Stomach (tissue), 4 donors: ENCODE data around the gene TRAM2.

Experiments
- CTCF ChIP-seq, 7 experiments: fragments of 450-650 bp in 4 of 7; fragments of 200-600 bp in 3 of 7; sonication (generic) in 3 of 7; IDR thresholded peaks; one replicate each; pipeline ENCODE4 v1.5.1; 2016 to 2019; ENCODE audit warnings: antibody characterized with exemption in 7 of 7, control low read depth in 2 of 7, mild to moderate bottlenecking in 1 of 7
- EP300 ChIP-seq: sonication (generic); formaldehyde crosslinking; IDR thresholded peaks from one replicate; pipeline ENCODE4 v1.6.1; 2017; ENCODE audit warnings: antibody characterized with exemption
- POLR2A ChIP-seq, 4 donors: fragments of 450-650 bp; IDR thresholded peaks; one replicate each; pipeline ENCODE4 v1.6.1; 2016; ENCODE audit warnings: antibody characterized with exemption in 4 of 4, control low read depth in 2 of 4, mild to moderate bottlenecking in 1 of 4, moderate library complexity in 1 of 4

GRCh38 chr6:52572536-52572935, 4.3 kb downstream of the TRAM2 start:
- TF ChIP-seq EP300, result no peak
- no peak for TF ChIP-seq CTCF (IDR thresholded peaks at IDR 0.05)
- TF ChIP-seq POLR2A (IDR thresholded peaks at IDR 0.05), result no peak
